HL-60/S4 (cell line): ENCODE measurements around the gene TNFRSF18.
"Not testable (repeated sequence)": the region's sequence is repeated elsewhere in the genome, so short reads cannot be mapped to it uniquely, and the experiment has no call there.

Experiments used
- in situ Hi-C: fragments of 300-500 bp; cut with MboI; formaldehyde crosslinking; loops from 2 replicates; pipeline ENCODE4 v1.14.3; 2022; ENCODE audit warnings: low sequenced_read_pairs

Gene TNFRSF18

GRCh38 chr1:1206376-1206965 is at the start of gene TNFRSF18:
Gene TNFRSF18 (minus strand): TSS chr1:1206592. CDS start chr1:1206571, 21 bp downstream.
- in situ Hi-C loops = no loop called here

- in situ Hi-C loops = no loop called here
Measured at GRCh38 chr1:1255611-1256010, 49.2 kb upstream of the TNFRSF18 start.

- in situ Hi-C loops = no loop called here
Measured at GRCh38 chr1:1255078-1255477, 48.7 kb upstream of the TNFRSF18 start.

GRCh38 chr1:1254667-1254998 is 48.2 kb upstream of the TNFRSF18 start:
- in situ Hi-C loops = no loop called here

GRCh38 chr1:1253972-1254666 is 47.7 kb upstream of the TNFRSF18 start:
- in situ Hi-C loops = no loop called here

- in situ Hi-C loops = no loop called here
Measured at GRCh38 chr1:1253314-1253713, 46.9 kb upstream of the TNFRSF18 start.

GRCh38 chr1:1250786-1251284 is 44.4 kb upstream of the TNFRSF18 start:
- in situ Hi-C loops = no loop called here

GRCh38 chr1:1248009-1248913 is 41.9 kb upstream of the TNFRSF18 start:
- in situ Hi-C loops = not testable (repeated sequence)

GRCh38 chr1:1247341-1247913 is 41.0 kb upstream of the TNFRSF18 start:
- in situ Hi-C loops = no loop called here

- in situ Hi-C loops = no loop called here
Measured at GRCh38 chr1:1246577-1247340, 40.4 kb upstream of the TNFRSF18 start, which contains the start of gene C1QTNF12. Gene C1QTNF12 (minus strand): TSS chr1:1246722. CDS start chr1:1246690, 32 bp downstream.

GRCh38 chr1:1245817-1246576 is 39.6 kb upstream of the TNFRSF18 start:
- in situ Hi-C loops = no loop called here

GRCh38 chr1:1245178-1245816 is 38.9 kb upstream of the TNFRSF18 start:
- in situ Hi-C loops = no loop called here

- in situ Hi-C loops = no loop called here
Measured at GRCh38 chr1:1244192-1244811, 37.9 kb upstream of the TNFRSF18 start.

GRCh38 chr1:1243807-1244191 is 37.4 kb upstream of the TNFRSF18 start:
- in situ Hi-C loops = no loop called here

GRCh38 chr1:1243266-1243660 is 36.9 kb upstream of the TNFRSF18 start:
- in situ Hi-C loops = no loop called here

- in situ Hi-C loops = no loop called here
Measured at GRCh38 chr1:1242461-1243265, 36.3 kb upstream of the TNFRSF18 start.

GRCh38 chr1:1241588-1242219 is 35.3 kb upstream of the TNFRSF18 start:
- in situ Hi-C loops = no loop called here
